IMR-90 (cell line): ENCODE data around the gene TRPC4AP. TPM values are rescaled to one million over a fixed set of nuclear protein-coding genes. Genes with fewer than 3 reads are reported as not detected.

Experiments used
- ATAC-seq: fragments of 200-7000 bp; cut with Tn5 transposase; 2 replicates; pipeline ENCODE4 v1.9.1; 2020; ENCODE audit warnings: low read depth, mild to moderate bottlenecking, moderate library complexity
- BruUV-seq: library from RNA; stranded (reverse); fragments of 400-500 nt; replicated peaks from 2 replicates; lab custom pipeline; 2021; lab: Mats Ljungman, UMichigan
- CTCF ChIA-PET: fragments of 300-600 bp; formaldehyde crosslinking; extraction: SDS; loops from one replicate; lab custom pipeline; 2021; ENCODE audit warnings: antibody characterized with exemption; lab: Yijun Ruan, JAX
- POLR2A ChIA-PET: fragments of 300-600 bp; sonication (Branson Sonifier 250); formaldehyde crosslinking; loops from one replicate; lab custom pipeline; 2022; ENCODE audit warnings: antibody characterized with exemption; ENCODE audit not compliant: unreplicated experiment; lab: Charles Lee
- DNase-seq: peaks from one replicate; pipeline ENCODE4 v3.0.0; 2013
- H2AFZ ChIP-seq: replicated peaks from 2 replicates; pipeline ENCODE3; 2013; ENCODE audit warnings: low read length, mild to moderate bottlenecking; ENCODE audit not compliant: poor library complexity
- H2AK5ac ChIP-seq: 2 replicates; pipeline ENCODE4 v1.6.1; 2013; ENCODE audit warnings: low read depth, low read length, inconsistent platforms
- H2AK9ac ChIP-seq: replicated peaks from 2 replicates; pipeline ENCODE3; 2013; ENCODE audit warnings: mild to moderate bottlenecking, low read depth, low read length, moderate library complexity; ENCODE audit not compliant: poor library complexity
- H2BK120ac ChIP-seq: 2 replicates; pipeline ENCODE4 v1.6.1; 2013; ENCODE audit warnings: low read depth, low read length, inconsistent platforms
- H2BK15ac ChIP-seq: 3 replicates; pipeline ENCODE4 v1.6.1; 2013; ENCODE audit warnings: low read depth, low read length, inconsistent platforms
- H2BK20ac ChIP-seq: 2 replicates; pipeline ENCODE4 v1.6.1; 2013; ENCODE audit warnings: low read depth, mild to moderate bottlenecking, inconsistent platforms, low read length, moderate library complexity
- H2BK5ac ChIP-seq: 2 replicates; pipeline ENCODE4 v1.6.1; 2013; ENCODE audit warnings: mild to moderate bottlenecking, low read depth, low read length, inconsistent platforms; ENCODE audit not compliant: poor library complexity, severe bottlenecking
- H3K14ac ChIP-seq: replicated peaks from 2 replicates; pipeline ENCODE4 v1.6.1; 2013; ENCODE audit warnings: low read depth, low read length, inconsistent platforms
- H3K18ac ChIP-seq: 2 replicates; pipeline ENCODE4 v1.6.1; 2013; ENCODE audit warnings: low read depth, low read length, control low read depth
- H3K23ac ChIP-seq: 2 replicates; pipeline ENCODE4 v1.6.1; 2013; ENCODE audit warnings: low read depth, low read length, inconsistent platforms
- H3K27ac ChIP-seq: 2 replicates; pipeline ENCODE4 v1.5.1; 2013; ENCODE audit warnings: mild to moderate bottlenecking, control low read depth, low read length; ENCODE audit not compliant: insufficient read depth
- H3K27me3 ChIP-seq: 2 replicates; pipeline ENCODE4 v1.6.1; 2013; ENCODE audit warnings: low read length; ENCODE audit not compliant: control insufficient read depth, insufficient read depth
- H3K36me3 ChIP-seq: 2 replicates; pipeline ENCODE4 v1.6.1; 2013; ENCODE audit warnings: low read length, mixed read lengths; ENCODE audit not compliant: control insufficient read depth, insufficient read depth
- H3K4ac ChIP-seq: 2 replicates; pipeline ENCODE4 v1.6.1; 2013; ENCODE audit warnings: low read depth, low read length, inconsistent platforms
- H3K4me1 ChIP-seq: 2 replicates; pipeline ENCODE4 v1.6.1; 2013; ENCODE audit warnings: low read length, mixed read lengths; ENCODE audit not compliant: control insufficient read depth, insufficient read depth
- H3K4me2 ChIP-seq: 2 replicates; pipeline ENCODE4 v1.6.1; 2013; ENCODE audit warnings: low read depth, mild to moderate bottlenecking, control low read depth, low read length, moderate library complexity
- H3K4me3 ChIP-seq: 2 replicates; pipeline ENCODE4 v1.5.1; 2013; ENCODE audit warnings: low read depth, mild to moderate bottlenecking, control low read depth, low read length, moderate library complexity; ENCODE audit not compliant: insufficient read depth
- H3K56ac ChIP-seq: 2 replicates; pipeline ENCODE4 v1.6.1; 2013; ENCODE audit warnings: low read length, inconsistent platforms; ENCODE audit not compliant: insufficient read depth; ENCODE audit errors: extremely low read depth
- H3K79me1 ChIP-seq, 2 experiments: 2 replicates each; pipeline ENCODE4 v1.6.1; 2013; ENCODE audit warnings: low read length in 2 of 2, inconsistent platforms in 1 of 2, low read depth in 1 of 2
- H3K9ac ChIP-seq: 2 replicates; pipeline ENCODE4 v1.6.1; 2013; ENCODE audit warnings: low read depth, low read length, control low read depth
- H3K9me1 ChIP-seq: 2 replicates; pipeline ENCODE4 v1.6.1; 2013; ENCODE audit warnings: low read length, inconsistent platforms; ENCODE audit not compliant: insufficient read depth
- H3K9me3 ChIP-seq: 2 replicates; pipeline ENCODE4 v1.6.1; 2013; ENCODE audit warnings: low read length; ENCODE audit not compliant: control insufficient read depth, insufficient read depth
- H4K20me1 ChIP-seq: 2 replicates; pipeline ENCODE4 v1.6.1; 2013; ENCODE audit warnings: low read length, inconsistent platforms; ENCODE audit not compliant: insufficient read depth
- H4K5ac ChIP-seq: 2 replicates; pipeline ENCODE4 v1.6.1; 2013; ENCODE audit warnings: mild to moderate bottlenecking, low read depth, low read length, control low read depth
- H4K8ac ChIP-seq, 2 experiments: 2 replicates each; pipeline ENCODE4 v1.6.1; 2013; ENCODE audit warnings: low read depth in 2 of 2, low read length in 2 of 2, control low read depth in 1 of 2, inconsistent platforms in 1 of 2
- H4K91ac ChIP-seq: 2 replicates; pipeline ENCODE4 v1.6.1; 2013; ENCODE audit warnings: low read depth, low read length, inconsistent platforms; ENCODE audit not compliant: insufficient read depth
- CEBPB ChIP-seq: IDR thresholded peaks from 2 replicates; pipeline ENCODE4 v1.6.1; 2012; ENCODE audit warnings: low read depth, low read length, improper control_type of control experiment
- CHD1 ChIP-seq: IDR thresholded peaks from 2 replicates; pipeline ENCODE4 v1.6.1; 2012; ENCODE audit warnings: low read depth, low read length, improper control_type of control experiment
- CTCF ChIP-seq: conservative IDR thresholded peaks from 2 replicates; pipeline ENCODE4 v1.5.1; 2012; ENCODE audit warnings: mild to moderate bottlenecking, low read depth, low read length, improper control_type of control experiment
- FOS ChIP-seq: fragments of 150-350 bp; IDR thresholded peaks from 2 replicates; pipeline ENCODE4 v1.6.1; 2016; ENCODE audit warnings: low read depth, low read length
- MAFK ChIP-seq: IDR thresholded peaks from 2 replicates; pipeline ENCODE4 v1.6.1; 2012; ENCODE audit warnings: low read depth, low read length, improper control_type of control experiment
- MAZ ChIP-seq: IDR thresholded peaks from 2 replicates; pipeline ENCODE4 v1.6.1; 2012; ENCODE audit warnings: low read depth, mild to moderate bottlenecking, low read length, improper control_type of control experiment, moderate library complexity, borderline replicate concordance
- MXI1 ChIP-seq: IDR thresholded peaks from 2 replicates; pipeline ENCODE4 v1.6.1; 2012; ENCODE audit warnings: low read depth, mild to moderate bottlenecking, low read length, moderate library complexity, borderline replicate concordance
- POLR2A ChIP-seq: IDR thresholded peaks from 2 replicates; pipeline ENCODE4 v1.6.1; 2012; ENCODE audit warnings: mild to moderate bottlenecking, low read depth, low read length
- RAD21 ChIP-seq: IDR thresholded peaks from 2 replicates; pipeline ENCODE4 v1.6.1; 2012; ENCODE audit warnings: low read length, improper control_type of control experiment
- RCOR1 ChIP-seq: IDR thresholded peaks from 2 replicates; pipeline ENCODE4 v1.6.1; 2012; ENCODE audit warnings: mild to moderate bottlenecking, low read length, improper control_type of control experiment; ENCODE audit not compliant: insufficient replicate concordance
- RFX5 ChIP-seq: IDR thresholded peaks from 2 replicates; pipeline ENCODE4 v1.8.0; 2012; ENCODE audit warnings: low read depth, mild to moderate bottlenecking, low read length, moderate library complexity
- SMC3 ChIP-seq: fragments of 150-350 bp; IDR thresholded peaks from 2 replicates; pipeline ENCODE4 v1.6.1; 2016; ENCODE audit warnings: low read depth, mild to moderate bottlenecking, antibody characterized with exemption, low read length, moderate library complexity
- WGBS, 2 experiments: methylation state at CpG; one replicate each; pipeline versions ENCODE4 v1.1.5 to v1.1.7; 2013; ENCODE audit warnings: missing lambda C conversion rate in 2 of 2; ENCODE audit not compliant: insufficient read length in 1 of 2; ENCODE audit errors: extremely low coverage in 2 of 2; 5-methylcytosine and 5-hydroxymethylcytosine counted together
- dilution Hi-C: fragments of 300-500 bp; cut with HindIII; formaldehyde crosslinking; loops from one replicate; pipeline ENCODE4 v1.14.3; 2018; ENCODE audit warnings: low sequenced_read_pairs; ENCODE audit not compliant: unreplicated experiment
- in situ Hi-C: fragments of 300-500 bp; cut with MboI; formaldehyde crosslinking; loops from 3 replicates; pipeline ENCODE4 v1.14.3; 2019; ENCODE audit warnings: low sequenced_read_pairs, inconsistent platforms, mixed read lengths
- intact Hi-C: fragments of 100-400 bp; cut with micrococcal nuclease; formaldehyde crosslinking; loops from 2 replicates; pipeline ENCODE4 v1.10.0; 2022
- polyA plus RNA-seq, 3 experiments: library from polyadenylated mRNA; depleted of rRNA; stranded (reverse); fragments of >200 nt; gene quantifications; 2 replicates each; pipeline ENCODE4 v1.2.3, GENCODE V29; 2012; ENCODE audit warnings: low replicate concordance in 1 of 3
- total RNA-seq: library from RNA; depleted of rRNA; stranded (reverse); fragments of >200 nt; gene quantifications from 2 replicates; pipeline ENCODE4 v1.2.3, GENCODE V29; 2012
- TF ChIP-seq, protein P1 (sequence below): fragments of 150-350 bp; IDR thresholded peaks from 2 replicates; pipeline ENCODE4 v1.6.1; 2016; ENCODE audit warnings: low read depth, mild to moderate bottlenecking, low read length, moderate library complexity, borderline replicate concordance

Gene TRPC4AP
- total and polyA plus RNA-seq, 2 of the 4 experiments (the other 2 are of a cell fraction): 41.0 to 81.0 TPM

GRCh38 chr20:35079472-35080347 lies 12.9 kb downstream of the TRPC4AP start:
- no peak overlapping the region for H3K4ac ChIP-seq
- peaks cover 62% of the 10 kb centered on the region for H4K20me1 ChIP-seq

More at GRCh38 chr20:35079472-35080347, 12.9 kb downstream of the TRPC4AP start:
- Histone ChIP-seq H2AK5ac (no peak overlapping the region), H3K4me3 (no peak overlapping the region), H2BK15ac (no peak overlapping the region), H3K27me3 (no peaks in the 10 kb centered on the region), H4K5ac (no peak overlapping the region), H2BK120ac (no peak overlapping the region), H3K18ac (no peak overlapping the region), H3K56ac (no peak overlapping the region), H3K9ac (no peak overlapping the region), H3K14ac (no peak overlapping the region), H3K23ac (no peak overlapping the region), H3K36me3 (peaks cover 16% of the 10 kb centered on the region), H2AFZ (no peak overlapping the region), H3K9me3 (no peaks in the 10 kb centered on the region), H2BK20ac (no peak overlapping the region), H3K79me1 (peaks cover 13 to 50% of the 10 kb centered on the region in 2 experiments), H3K9me1 (peaks cover 3% of the 10 kb centered on the region), H3K27ac (no peak overlapping the region), H3K4me2 (no peak overlapping the region), H3K4me1 (0 out of 2 replicates have a peak, but pooled peaks cover 3% of the 10 kb centered on the region), H2AK9ac (no peak overlapping the region), H4K91ac (no peak overlapping the region), H4K8ac (no peak overlapping the region), H2BK5ac (no peak overlapping the region)
- TF ChIP-seq MAZ (no peak), RFX5 (no peak), FOS (no peak), CTCF (no peak), SMC3 (no peak), RAD21 (no peak), CEBPB (no peak), RCOR1 (no peak), MXI1 (no peak), CHD1 (no peak), POLR2A (no peak), MAFK (no peak)
- TF ChIP-seq, protein P1, sequence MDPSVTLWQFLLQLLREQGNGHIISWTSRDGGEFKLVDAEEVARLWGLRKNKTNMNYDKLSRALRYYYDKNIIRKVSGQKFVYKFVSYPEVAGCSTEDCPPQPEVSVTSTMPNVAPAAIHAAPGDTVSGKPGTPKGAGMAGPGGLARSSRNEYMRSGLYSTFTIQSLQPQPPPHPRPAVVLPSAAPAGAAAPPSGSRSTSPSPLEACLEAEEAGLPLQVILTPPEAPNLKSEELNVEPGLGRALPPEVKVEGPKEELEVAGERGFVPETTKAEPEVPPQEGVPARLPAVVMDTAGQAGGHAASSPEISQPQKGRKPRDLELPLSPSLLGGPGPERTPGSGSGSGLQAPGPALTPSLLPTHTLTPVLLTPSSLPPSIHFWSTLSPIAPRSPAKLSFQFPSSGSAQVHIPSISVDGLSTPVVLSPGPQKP: no peak
- intact Hi-C loops (loop anchor here (5.0 kb wide), 1 partner anchor 37 kb away; no protein-coding TSS in a partner anchor), dilution Hi-C loops (no loop called here), in situ Hi-C loops (no loop called here)
- ChIA-PET POLR2A (no interaction called here), CTCF (interaction anchor here (0.6 kb wide), 2 partner anchors 17 to 184 kb away, joined by 3 read pairs; no protein-coding TSS in a partner anchor)
- BruUV-seq: no TSS peak
- WGBS, 2 experiments: 100% methylated on average over 1 of the region's 8 CpGs; no CpG with 5 or more reads in 1 of the 2 experiments
- DNase-seq: no peak
- ATAC-seq: no peak
